ENCODE results near the gene TAF7.

DNA sequence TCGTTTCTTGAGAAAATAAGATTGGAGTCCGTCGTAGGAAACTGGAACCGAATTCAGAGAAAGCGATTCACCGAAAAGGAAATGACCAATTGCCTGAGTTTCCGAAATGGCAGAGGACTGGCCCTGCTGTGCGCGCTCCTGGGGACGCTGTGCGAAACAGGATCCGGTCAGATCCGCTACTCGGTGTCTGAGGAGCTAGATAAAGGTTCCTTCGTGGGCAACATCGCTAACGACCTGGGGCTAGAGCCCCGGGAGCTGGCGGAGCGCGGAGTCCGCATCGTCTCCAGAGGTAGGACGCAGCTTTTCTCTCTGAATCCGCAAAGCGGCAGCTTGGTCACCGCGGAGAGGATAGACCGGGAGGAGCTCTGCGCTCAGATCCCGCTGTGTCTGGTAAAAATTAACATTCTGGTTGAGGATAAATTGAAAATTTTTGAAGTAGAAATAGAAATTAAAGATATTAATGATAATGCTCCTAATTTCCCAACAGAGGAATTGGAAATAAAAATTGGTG lies 23.4 kb upstream of the TAF7 start:
- TF ChIP-seq EZH2 (IDR thresholded peaks at IDR 0.05; ENCODE audit: low read length, missing control alignments) = no peak
- TF ChIP-seq, protein P1, sequence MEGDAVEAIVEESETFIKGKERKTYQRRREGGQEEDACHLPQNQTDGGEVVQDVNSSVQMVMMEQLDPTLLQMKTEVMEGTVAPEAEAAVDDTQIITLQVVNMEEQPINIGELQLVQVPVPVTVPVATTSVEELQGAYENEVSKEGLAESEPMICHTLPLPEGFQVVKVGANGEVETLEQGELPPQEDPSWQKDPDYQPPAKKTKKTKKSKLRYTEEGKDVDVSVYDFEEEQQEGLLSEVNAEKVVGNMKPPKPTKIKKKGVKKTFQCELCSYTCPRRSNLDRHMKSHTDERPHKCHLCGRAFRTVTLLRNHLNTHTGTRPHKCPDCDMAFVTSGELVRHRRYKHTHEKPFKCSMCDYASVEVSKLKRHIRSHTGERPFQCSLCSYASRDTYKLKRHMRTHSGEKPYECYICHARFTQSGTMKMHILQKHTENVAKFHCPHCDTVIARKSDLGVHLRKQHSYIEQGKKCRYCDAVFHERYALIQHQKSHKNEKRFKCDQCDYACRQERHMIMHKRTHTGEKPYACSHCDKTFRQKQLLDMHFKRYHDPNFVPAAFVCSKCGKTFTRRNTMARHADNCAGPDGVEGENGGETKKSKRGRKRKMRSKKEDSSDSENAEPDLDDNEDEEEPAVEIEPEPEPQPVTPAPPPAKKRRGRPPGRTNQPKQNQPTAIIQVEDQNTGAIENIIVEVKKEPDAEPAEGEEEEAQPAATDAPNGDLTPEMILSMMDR (conservative IDR thresholded peaks at IDR 0.05 in 1 of 2, IDR thresholded peaks at IDR 0.05 in 1 of 2; ENCODE audit: low read depth in 1 of 2, low read length in 2 of 2) = no peak

All from fibroblast of lung (primary cell).